Fibroblast of skin of left quadriceps (primary cell): ENCODE data around the gene BACE2.
"Not testable (repeated sequence)": the region's sequence is repeated elsewhere in the genome, so short reads cannot be mapped to it uniquely, and the experiment has no call there.

Source experiments
- DNase-seq, 2 experiments: peaks; one replicate each; pipeline ENCODE4 v3.0.0-alpha.2; 2013; ENCODE audit warnings: low read depth in 2 of 2

The BACE2 gene

DNA sequence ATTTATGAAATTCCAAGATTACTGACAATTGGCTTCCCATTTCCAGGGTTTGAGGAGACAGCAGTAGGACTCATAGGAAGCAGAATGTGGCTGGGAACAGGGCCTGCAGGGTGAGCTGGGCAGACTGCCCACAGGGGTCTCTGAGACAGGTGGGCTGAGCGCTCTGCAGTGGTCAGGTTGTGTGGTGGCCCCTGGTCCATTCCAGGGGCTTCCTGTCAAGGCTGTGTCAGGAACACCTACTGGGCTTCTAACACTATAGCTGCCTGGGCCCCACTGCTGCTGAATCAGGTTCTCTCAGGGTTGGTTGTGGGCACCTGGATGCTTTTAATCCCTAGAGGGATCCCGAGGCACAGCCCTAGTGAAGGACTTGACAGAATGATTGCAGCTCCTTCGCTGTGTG is 72.1 kb downstream of the BACE2 start:
- no peak for DNase-seq

DNA sequence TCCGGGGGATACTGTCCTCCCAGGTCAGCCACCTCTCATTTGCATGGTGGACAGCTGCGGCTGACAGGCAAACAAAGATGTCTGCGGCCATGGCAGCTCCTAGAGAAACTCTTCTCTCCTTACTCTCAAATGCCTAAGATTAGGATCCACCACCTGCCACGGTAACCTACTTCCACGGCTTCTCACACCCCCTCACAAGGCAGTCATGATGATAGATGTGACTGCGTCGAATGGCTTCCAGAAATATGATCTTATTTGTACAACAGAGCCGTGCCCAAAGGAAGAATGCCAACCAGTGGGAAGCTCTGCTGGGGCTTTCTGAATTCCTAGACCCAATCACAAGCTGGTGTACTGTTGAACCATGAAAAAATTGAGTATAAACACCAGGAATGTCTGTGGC is 73.4 kb downstream of the BACE2 start:
- no peak for DNase-seq

- DNase-seq: no peak
These were observed 74.4 kb downstream of the BACE2 start for GRCh38 chr21:41242238-41242829.

DNA sequence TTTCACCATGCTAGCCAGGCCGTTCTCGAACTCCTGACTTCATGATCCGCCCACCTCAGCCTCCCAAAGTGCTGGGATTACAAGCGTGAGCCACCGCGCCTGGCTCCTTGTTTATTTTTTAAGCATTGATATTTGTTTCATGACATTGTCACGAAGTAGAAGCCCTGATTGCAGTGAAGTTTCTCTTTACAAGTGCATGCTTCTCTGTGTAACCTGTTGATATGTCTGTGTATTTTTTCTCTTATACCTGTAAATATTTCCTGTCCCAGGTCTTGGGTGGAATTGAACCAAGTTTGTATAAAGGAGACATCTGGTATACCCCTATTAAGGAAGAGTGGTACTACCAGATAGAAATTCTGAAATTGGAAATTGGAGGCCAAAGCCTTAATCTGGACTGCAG is 75.1 kb downstream of the BACE2 start:
- no peak for DNase-seq

DNA sequence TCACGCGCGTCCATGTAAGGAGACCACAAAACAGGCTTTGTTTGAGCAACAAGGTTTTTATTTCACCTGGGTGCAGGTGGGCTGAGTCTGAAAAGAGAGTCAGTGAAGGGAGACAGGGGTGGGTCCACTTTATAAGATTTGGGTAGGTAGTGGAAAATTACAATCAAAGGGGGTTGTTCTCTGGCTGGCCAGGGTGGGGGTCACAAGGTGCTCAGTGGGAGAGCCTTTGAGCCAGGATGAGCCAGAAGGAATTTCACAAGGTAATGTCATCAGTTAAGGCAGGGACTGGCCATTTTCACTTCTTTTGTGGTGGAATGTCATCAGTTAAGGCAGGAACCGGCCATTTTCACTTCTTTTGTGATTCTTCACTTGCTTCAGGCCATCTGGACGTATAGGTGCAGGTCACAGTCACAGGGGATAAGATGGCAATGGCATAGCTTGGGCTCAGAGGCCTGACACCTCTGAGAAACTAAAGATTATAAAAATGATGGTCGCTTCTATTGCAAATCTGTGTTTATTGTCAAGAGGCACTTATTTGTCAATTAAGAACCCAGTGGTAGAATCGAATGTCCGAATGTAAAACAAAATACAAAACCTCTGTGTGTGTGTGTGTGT is 76.4 kb downstream of the BACE2 start:
- DNase-seq: not testable (repeated sequence)

- DNase-seq: no peak
These were observed 77.7 kb downstream of the BACE2 start for GRCh38 chr21:41245509-41246135.

GRCh38 chr21:41246808-41247207 is 78.8 kb downstream of the BACE2 start:
- DNase-seq: no peak

GRCh38 chr21:41247561-41248545 is 79.9 kb downstream of the BACE2 start:
- DNase-seq: no peak

GRCh38 chr21:41249476-41249875 is 81.5 kb downstream of the BACE2 start:
- no peak for DNase-seq

DNA sequence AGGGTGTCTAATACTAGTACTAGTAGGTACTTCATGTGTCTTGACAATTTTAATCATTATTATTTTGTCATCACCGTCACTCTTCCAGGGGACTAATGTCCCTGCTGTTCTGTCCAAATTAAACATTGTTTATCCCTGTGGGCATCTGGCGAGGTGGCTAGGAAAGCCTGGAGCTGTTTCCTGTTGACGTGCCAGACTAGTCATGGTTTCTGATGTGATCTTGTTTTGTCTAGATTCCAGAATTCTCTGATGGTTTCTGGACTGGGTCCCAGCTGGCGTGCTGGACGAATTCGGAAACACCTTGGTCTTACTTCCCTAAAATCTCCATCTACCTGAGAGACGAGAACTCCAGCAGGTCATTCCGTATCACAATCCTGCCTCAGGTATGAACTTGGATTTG is 82.6 kb downstream of the BACE2 start:
- no peak for DNase-seq

GRCh38 chr21:41251961-41252642 is 84.1 kb downstream of the BACE2 start:
- DNase-seq: no peak

GRCh38 chr21:41254090-41254700 is 86.2 kb downstream of the BACE2 start:
- no peak for DNase-seq

DNA sequence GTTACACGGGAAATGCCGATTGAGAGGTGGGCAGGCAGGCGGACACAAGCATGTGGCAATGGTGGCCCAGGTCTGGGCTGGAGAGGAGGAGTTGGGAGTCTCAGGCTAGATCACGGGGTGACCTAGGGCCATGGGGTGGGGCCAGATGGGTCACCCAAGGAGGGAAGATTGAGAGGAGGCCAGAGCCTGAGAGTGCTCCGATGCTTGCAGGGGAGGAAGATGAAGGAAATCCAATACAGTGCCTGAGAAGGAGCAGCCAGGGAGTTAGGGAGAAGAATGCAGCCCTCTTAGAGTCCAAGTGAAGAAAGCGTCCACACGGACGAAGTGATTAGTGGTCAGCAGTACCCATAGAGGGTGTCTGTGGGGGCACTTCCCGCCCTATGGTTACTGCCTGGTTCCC is 87.2 kb downstream of the BACE2 start:
- no peak for DNase-seq

- not testable (repeated sequence) for DNase-seq
These were observed 88.3 kb downstream of the BACE2 start for GRCh38 chr21:41256231-41256630.

DNA sequence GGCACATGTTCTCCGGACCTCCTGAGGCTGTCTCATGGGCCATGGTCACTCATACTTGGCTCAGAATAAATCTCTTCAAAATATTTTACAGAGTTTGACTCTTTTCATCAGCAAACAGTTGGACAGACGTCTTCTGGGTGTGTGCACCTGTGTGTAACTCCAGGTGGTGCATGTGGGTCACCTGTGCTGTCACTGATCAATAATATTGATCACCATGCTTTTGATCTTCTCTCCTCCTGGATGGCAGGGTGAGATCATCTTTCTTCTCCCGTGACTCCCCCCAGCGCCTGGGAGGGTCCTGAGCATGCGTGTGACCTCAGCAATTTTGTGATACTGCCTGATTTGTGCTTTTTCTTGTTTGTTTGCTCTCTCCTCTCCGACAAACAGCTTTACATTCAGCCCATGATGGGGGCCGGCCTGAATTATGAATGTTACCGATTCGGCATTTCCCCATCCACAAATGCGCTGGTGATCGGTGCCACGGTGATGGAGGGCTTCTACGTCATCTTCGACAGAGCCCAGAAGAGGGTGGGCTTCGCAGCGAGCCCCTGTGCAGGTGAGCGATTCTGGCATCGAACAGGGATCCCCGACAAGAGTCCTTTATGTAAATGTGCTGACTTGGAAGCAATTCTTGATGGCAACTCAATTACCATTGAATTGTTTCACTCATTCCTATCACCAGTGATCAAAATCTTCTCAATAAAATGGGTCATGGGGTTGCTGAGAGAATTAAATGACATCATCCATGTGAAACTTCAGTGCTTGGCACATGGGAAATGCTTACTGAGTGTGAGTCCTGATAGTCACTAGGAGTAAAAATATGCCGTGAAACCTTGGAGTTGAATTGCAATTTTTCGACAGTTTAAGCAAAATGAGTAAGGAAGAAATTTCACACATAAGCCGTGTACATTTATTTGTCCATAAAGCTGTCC is 89.1 kb downstream of the BACE2 start:
- no peak for DNase-seq

- DNase-seq: no peak
These were observed 90.7 kb downstream of the BACE2 start for GRCh38 chr21:41258617-41259016.

DNA sequence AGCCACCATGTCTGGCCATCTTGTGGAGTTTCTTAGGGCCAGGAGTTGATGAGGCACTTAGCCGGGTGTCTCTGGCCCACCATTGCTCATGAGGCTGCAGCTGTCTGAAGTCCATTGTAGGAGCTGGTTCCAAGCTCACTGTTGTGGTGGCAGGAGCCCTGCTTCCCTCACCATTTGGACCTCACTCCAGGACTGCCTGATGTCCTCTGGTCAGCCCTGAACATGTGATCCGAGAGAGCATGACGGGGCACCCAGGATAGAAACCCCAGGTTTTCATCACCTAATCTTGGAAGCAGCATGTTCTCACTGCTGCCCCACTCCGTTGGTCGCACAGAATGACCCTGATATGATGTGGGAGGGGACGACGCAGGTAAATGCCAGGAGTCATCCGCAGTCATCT is 92.5 kb downstream of the BACE2 start:
- no peak for DNase-seq

- DNase-seq: no peak
These were observed 99.4 kb downstream of the BACE2 start for GRCh38 chr21:41267346-41267745.

DNA sequence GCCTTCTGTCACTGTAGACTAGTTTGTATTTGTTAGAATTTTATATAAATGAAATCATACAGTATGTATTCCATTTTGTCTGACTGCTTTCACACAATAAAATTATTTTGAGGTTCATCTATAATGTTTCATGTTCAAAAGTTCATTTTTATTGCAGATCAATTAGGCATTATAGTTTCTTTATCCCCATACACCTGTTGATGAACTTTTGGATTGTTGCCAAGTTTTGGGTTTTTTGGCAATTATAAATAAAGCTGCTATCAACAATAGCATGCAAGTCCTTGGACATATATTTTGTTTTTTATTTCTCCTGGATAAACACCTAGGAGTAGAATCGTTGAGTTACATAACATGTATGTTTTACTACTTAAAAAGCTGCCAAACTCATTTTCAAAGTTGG is 101.6 kb downstream of the BACE2 start:
- DNase-seq: no peak

DNA sequence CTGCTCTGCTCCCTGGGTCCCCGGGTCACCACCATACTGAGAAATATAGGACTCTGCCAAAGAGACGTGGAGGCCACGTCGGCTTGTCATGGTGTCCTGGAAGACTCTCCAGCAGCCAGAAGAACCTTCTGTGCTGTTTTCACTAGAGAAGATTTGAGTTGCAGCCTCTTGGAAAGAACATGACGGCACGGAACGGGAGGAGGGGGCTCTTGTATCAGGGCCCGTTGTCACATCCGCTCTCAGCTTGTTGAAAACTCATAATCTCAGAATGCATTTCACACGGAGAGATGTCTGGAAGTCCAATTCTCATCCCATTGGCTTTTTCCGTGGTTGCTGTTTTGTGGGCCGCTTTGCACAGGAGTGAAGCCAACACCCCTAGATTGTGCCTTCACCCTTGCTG is 109.2 kb downstream of the BACE2 start:
- no peak for DNase-seq
